Measurements from ENCODE around the gene PROSER2. TPM values are rescaled to one million over a fixed set of nuclear protein-coding genes. Genes with fewer than 3 reads are reported as not detected.

The PROSER2 gene
- total RNA-seq, 1 donor = 3.9 TPM

- TF ChIP-seq CTCF (IDR thresholded peaks at IDR 0.05; ENCODE audit: insufficient read depth, low read depth, low read length) = no peak
- DNase-seq (ENCODE audit: low read depth) = no peak
- H3K4me3 ChIP-seq (ENCODE audit: low read depth, low read length) = no peak overlapping the region
Measured at GRCh38 chr10:11881477-11882417, 58.6 kb downstream of the PROSER2 start.

- TF ChIP-seq CTCF (IDR thresholded peaks at IDR 0.05; ENCODE audit: insufficient read depth, low read depth, low read length) = no peak
- DNase-seq (ENCODE audit: low read depth) = no peak
- no peak overlapping the region for H3K4me3 ChIP-seq (ENCODE audit: low read depth, low read length)
Measured at GRCh38 chr10:11882646-11883375, 59.7 kb downstream of the PROSER2 start.

GRCh38 chr10:11884706-11885423, 61.7 kb downstream of the PROSER2 start:
- TF ChIP-seq CTCF (IDR thresholded peaks at IDR 0.05; ENCODE audit: insufficient read depth, low read depth, low read length) = no peak
- no peak overlapping the region for H3K4me3 ChIP-seq (ENCODE audit: low read depth, low read length)
- no peak for DNase-seq (ENCODE audit: low read depth)

- no peak for DNase-seq (ENCODE audit: low read depth)
- no peak overlapping the region for H3K4me3 ChIP-seq (ENCODE audit: low read depth, low read length)
- no peak for TF ChIP-seq CTCF (IDR thresholded peaks at IDR 0.05; ENCODE audit: insufficient read depth, low read depth, low read length)
Measured at GRCh38 chr10:11885437-11886137, 62.4 kb downstream of the PROSER2 start.

- no peak overlapping the region for H3K4me3 ChIP-seq (ENCODE audit: low read depth, low read length)
- no peak for DNase-seq (ENCODE audit: low read depth)
- no peak for TF ChIP-seq CTCF (IDR thresholded peaks at IDR 0.05; ENCODE audit: insufficient read depth, low read depth, low read length)
Measured at GRCh38 chr10:11886138-11886474, 63.0 kb downstream of the PROSER2 start.

- TF ChIP-seq CTCF (IDR thresholded peaks at IDR 0.05; ENCODE audit: insufficient read depth, low read depth, low read length) = no peak
- no peak overlapping the region for H3K4me3 ChIP-seq (ENCODE audit: low read depth, low read length)
- no peak for DNase-seq (ENCODE audit: low read depth)
Measured at GRCh38 chr10:11886851-11887250, 63.7 kb downstream of the PROSER2 start.
